Measurements from ENCODE around the gene APBB2. TPM values are rescaled to one million over a fixed set of nuclear protein-coding genes. Genes with fewer than 3 reads are reported as not detected.

Gene APBB2
- total RNA-seq, 1 experiment from 2014 or later = 49.0 TPM

DNA sequence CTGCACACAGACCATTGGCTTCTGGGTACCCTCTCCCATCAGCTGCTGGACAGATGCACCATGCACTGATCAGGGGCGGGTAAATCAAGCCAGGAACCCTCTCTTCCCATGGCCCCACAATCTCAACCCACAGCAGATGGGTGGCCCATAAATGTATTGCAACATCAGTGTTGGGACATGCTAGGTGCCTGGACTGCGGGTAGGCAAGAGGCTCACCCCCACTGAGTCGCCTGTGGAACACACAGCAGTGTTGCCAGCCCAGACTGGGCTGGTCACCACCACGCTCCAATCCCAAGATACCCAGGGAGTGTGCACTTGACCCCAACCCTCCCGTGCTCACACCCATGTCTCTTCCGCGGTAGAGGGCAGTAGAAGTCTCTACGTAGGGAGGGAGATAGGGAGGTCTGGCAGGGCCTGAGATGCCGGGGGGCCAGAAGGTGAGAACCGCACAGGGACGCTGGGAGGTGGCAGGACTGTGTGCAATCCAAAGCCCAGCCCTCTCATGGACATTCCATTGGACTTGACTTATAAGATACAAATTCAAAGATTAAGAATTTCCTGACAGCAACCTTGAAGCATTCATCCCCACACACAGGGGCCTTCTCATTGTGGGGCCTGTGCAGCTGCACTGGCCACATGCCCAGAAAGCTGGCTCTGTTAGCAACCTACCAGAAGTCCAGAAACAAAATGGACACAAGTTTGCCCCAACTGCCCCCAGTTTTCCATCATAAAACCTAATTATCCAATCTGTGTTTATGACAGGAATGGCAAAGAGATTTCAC is 280.9 kb downstream of the APBB2 start:
- H3K27me3 Mint-ChIP-seq (ENCODE audit: low read depth) = no peaks in the 10 kb centered on the region
- no peaks in the 10 kb centered on the region for H3K9me3 Mint-ChIP-seq
- TF ChIP-seq ATF2 (CRISPR knock-in tag; IDR thresholded peaks at IDR 0.05; ENCODE audit: borderline replicate concordance, low read depth) (no peak), CTCF (IDR thresholded peaks at IDR 0.05) (no peak)
- H3K36me3 Mint-ChIP-seq = no peaks in the 10 kb centered on the region
- H3K4me3 Mint-ChIP-seq = no peak overlapping the region
- peaks cover 44% of the 10 kb centered on the region for H3K4me1 Mint-ChIP-seq
- CTCF ChIA-PET = interaction anchor here (1.3 kb wide), 1 partner anchor 281 kb away, joined by 4 read pairs; the partner anchor contains the start of gene APBB2
- ATAC-seq (no peak), DNase-seq (ENCODE audit: low spot score) (no peak)
- POLR2A ChIA-PET = interaction anchor here (1.5 kb wide), 1 partner anchor 283 kb away, joined by 4 read pairs; no protein-coding TSS in a partner anchor
- H3K27ac Mint-ChIP-seq = no peak overlapping the region

DNA sequence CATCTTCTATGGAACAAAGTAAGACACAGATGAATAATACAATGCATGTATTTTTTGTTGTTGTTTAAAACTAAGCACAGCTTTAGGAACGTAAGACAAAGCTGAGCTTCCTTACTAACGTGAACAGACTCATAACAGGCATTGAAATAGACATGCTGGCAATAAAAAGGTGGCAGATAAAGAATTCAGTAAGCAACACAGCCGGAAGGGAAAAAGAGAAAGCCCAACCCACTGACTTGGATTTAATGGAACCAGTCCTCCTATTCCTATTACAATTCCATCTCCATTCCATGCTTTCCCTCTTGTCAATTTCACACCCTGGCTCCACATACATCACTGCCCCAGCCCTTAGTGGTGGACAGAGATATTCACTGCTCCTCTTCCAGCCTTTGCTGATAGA is 282.5 kb downstream of the APBB2 start:
- ATAC-seq (no peak), DNase-seq (ENCODE audit: low spot score) (no peak)
- ChIA-PET POLR2A (interaction anchor here (0.8 to 1.5 kb wide), 2 partner anchors 71 to 285 kb away, joined by 3 to 4 read pairs; no protein-coding TSS in a partner anchor), CTCF (interaction anchor here (1.4 to 2.7 kb wide), 5 partner anchors 14 to 91 kb away, joined by 3 to 9 read pairs (median 5); no protein-coding TSS in a partner anchor)
- H3K36me3 Mint-ChIP-seq = no peaks in the 10 kb centered on the region
- H3K4me3 Mint-ChIP-seq = no peak overlapping the region
- H3K27ac Mint-ChIP-seq = peak overlapping the region; percentile 45; the same call in 1 of the 2 replicates
- no peaks in the 10 kb centered on the region for H3K27me3 Mint-ChIP-seq (ENCODE audit: low read depth)
- H3K4me1 Mint-ChIP-seq = peaks cover 49% of the 10 kb centered on the region
- no peaks in the 10 kb centered on the region for H3K9me3 Mint-ChIP-seq
- TF ChIP-seq ZNF396 (CRISPR knock-in tag; IDR thresholded peaks at IDR 0.05; ENCODE audit: borderline replicate concordance) = no peak
- TF ChIP-seq OVOL2 (CRISPR knock-in tag; IDR thresholded peaks at IDR 0.05; ENCODE audit: borderline replicate concordance) = no peak
- no peak for TF ChIP-seq TCF7 (CRISPR knock-in tag; IDR thresholded peaks at IDR 0.05; ENCODE audit: low read depth)
- TF ChIP-seq ZNF416 (CRISPR knock-in tag; IDR thresholded peaks at IDR 0.05) = no peak
- TF ChIP-seq FOXP1 (CRISPR knock-in tag; IDR thresholded peaks at IDR 0.05; ENCODE audit: borderline replicate concordance) = no peak
- TF ChIP-seq HMGXB4 (CRISPR knock-in tag; IDR thresholded peaks at IDR 0.05) = no peak
- TF ChIP-seq GABPB1 (CRISPR knock-in tag; IDR thresholded peaks at IDR 0.05) = no peak
- TF ChIP-seq ZNF317 (CRISPR knock-in tag; IDR thresholded peaks at IDR 0.05; ENCODE audit: borderline replicate concordance, low read depth) = no peak
- TF ChIP-seq ATF1 (CRISPR knock-in tag; IDR thresholded peaks at IDR 0.05) = no peak
- no peak for TF ChIP-seq CDX4 (CRISPR knock-in tag; IDR thresholded peaks at IDR 0.05; ENCODE audit: borderline replicate concordance)
- TF ChIP-seq, protein P1, sequence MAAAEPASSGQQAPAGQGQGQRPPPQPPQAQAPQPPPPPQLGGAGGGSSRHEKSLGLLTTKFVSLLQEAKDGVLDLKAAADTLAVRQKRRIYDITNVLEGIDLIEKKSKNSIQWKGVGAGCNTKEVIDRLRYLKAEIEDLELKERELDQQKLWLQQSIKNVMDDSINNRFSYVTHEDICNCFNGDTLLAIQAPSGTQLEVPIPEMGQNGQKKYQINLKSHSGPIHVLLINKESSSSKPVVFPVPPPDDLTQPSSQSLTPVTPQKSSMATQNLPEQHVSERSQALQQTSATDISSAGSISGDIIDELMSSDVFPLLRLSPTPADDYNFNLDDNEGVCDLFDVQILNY (CRISPR knock-in tag; IDR thresholded peaks at IDR 0.05) = no peak
- no peak for TF ChIP-seq IRF1 (CRISPR knock-in tag; IDR thresholded peaks at IDR 0.05)
- no peak for TF ChIP-seq JUN (CRISPR knock-in tag; IDR thresholded peaks at IDR 0.05)
- no peak for TF ChIP-seq NFE2L1 (CRISPR knock-in tag; IDR thresholded peaks at IDR 0.05)
- TF ChIP-seq, protein P2, sequence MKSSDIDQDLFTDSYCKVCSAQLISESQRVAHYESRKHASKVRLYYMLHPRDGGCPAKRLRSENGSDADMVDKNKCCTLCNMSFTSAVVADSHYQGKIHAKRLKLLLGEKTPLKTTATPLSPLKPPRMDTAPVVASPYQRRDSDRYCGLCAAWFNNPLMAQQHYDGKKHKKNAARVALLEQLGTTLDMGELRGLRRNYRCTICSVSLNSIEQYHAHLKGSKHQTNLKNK (CRISPR knock-in tag; IDR thresholded peaks at IDR 0.05) = no peak
- no peak for TF ChIP-seq ZNF671 (CRISPR knock-in tag; IDR thresholded peaks at IDR 0.05)
